NB4 (cell line): ENCODE measurements around the gene SLC25A10.

Source experiments
- DNase-seq: peaks from one replicate; pipeline ENCODE4 v3.0.0; 2010; ENCODE audit warnings: low read depth
- H3K4me3 ChIP-seq: one replicate; pipeline ENCODE4 v1.5.1; 2011; ENCODE audit warnings: mild to moderate bottlenecking, low read depth, low read length, moderate library complexity
- MYC ChIP-seq: IDR thresholded peaks from 2 replicates; pipeline ENCODE4 v1.6.1; 2011; ENCODE audit warnings: low read depth, low read length
- POLR2A ChIP-seq: IDR thresholded peaks from 2 replicates; pipeline ENCODE4 v1.6.1; 2011; ENCODE audit warnings: mild to moderate bottlenecking; ENCODE audit not compliant: insufficient read length; ENCODE audit errors: extremely low read depth
- TF ChIP-seq, protein P1 (sequence below): IDR thresholded peaks from one replicate; pipeline ENCODE4 v1.5.1; 2012; ENCODE audit warnings: low read depth, low read length
- TF ChIP-seq, protein P2 (sequence below): IDR thresholded peaks from 2 replicates; pipeline ENCODE4 v1.6.1; 2011; ENCODE audit warnings: low read depth, low read length

Gene SLC25A10

DNA sequence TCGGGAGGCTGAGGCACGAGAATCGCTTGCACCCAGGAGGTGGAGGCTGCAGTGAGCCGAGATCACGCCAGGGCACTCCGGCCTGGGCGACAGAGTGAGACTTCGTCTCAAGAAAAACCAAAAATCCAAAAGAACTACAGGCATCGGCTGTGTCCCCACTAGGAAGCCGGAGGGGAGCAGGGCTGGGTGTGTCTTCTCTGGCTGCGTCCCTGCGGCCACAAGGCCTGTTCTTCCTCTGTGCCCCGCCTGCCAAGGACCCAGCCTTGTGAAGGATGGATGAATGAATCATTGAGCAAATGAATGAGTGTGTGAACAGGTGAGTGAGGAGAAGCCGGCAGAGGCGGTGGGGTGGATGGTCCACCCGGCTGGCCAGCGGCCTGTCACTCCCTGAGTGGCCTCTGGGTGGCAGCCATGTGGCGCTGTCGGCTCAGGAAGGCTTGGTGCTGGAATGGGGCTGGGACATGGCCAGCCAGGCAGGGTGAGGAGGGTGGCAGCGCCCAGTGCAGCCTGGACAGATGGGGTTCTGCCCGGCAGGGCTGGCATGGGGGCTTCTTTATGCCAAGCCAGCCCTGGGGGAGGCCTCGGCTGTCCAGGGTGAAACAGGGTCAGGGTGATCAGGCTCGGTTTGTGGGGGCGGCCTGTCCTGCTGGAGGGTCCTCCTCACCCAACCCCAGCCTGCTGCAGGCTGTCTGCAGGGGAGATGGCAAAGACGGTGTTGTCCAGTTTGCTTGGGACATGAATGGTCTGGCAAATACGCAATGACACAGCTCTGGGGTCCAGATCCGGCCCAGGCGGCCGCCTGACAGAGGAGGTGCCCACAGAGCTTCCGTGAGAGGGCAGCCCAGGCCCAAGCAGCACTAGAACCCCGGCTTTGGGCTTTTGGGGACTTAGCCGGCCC is 21.7 kb downstream of the SLC25A10 start:
- peak; percentile 80 for DNase-seq
- no peak overlapping the region for H3K4me3 ChIP-seq

DNA sequence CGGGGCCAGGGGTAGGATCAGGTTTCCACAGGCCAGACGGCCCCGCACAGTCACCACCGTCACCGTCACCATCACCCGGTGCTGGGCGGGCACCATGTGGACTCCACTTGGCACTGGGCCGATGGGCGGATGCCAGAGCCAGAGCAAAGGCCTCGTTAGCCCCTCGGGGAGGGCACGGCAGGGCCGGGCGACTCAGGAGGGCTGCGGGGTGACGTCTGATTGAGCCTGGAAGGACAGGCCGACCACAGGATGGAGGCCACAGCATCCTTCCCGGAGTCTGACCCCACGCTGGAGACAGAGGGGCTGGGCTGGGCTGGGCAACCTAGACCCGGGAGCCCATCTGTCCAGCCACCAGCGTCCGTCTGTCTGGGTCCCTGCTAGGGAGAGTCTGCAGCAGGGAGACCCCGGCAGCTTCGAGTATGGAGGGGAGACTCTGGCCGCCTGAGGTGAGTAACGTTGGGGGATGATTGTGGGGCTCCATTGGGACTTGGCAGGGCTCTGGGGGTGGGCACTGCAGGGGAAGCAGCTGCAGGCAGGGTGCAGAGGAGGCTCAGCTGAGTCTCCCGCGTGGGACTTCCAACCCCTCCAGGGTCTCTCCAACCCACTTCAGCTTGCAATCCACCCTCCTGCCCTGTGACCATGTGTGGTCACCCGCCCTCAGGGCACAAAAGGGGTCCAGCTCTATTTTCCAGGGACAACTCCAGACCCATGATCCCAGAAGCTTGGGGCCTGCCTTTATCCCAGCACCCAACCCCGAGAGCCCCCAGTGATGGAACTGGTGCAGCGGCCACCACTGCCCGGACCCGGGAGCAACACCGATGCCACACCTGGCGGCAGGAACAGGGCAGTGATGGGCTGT is 22.6 kb downstream of the SLC25A10 start:
- DNase-seq, result no peak
- H3K4me3 ChIP-seq, result peak overlapping the region; percentile 37
- TF ChIP-seq, protein P1, sequence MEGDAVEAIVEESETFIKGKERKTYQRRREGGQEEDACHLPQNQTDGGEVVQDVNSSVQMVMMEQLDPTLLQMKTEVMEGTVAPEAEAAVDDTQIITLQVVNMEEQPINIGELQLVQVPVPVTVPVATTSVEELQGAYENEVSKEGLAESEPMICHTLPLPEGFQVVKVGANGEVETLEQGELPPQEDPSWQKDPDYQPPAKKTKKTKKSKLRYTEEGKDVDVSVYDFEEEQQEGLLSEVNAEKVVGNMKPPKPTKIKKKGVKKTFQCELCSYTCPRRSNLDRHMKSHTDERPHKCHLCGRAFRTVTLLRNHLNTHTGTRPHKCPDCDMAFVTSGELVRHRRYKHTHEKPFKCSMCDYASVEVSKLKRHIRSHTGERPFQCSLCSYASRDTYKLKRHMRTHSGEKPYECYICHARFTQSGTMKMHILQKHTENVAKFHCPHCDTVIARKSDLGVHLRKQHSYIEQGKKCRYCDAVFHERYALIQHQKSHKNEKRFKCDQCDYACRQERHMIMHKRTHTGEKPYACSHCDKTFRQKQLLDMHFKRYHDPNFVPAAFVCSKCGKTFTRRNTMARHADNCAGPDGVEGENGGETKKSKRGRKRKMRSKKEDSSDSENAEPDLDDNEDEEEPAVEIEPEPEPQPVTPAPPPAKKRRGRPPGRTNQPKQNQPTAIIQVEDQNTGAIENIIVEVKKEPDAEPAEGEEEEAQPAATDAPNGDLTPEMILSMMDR, result no peak
- TF ChIP-seq POLR2A (no peak), MYC (no peak)
- TF ChIP-seq, protein P2, sequence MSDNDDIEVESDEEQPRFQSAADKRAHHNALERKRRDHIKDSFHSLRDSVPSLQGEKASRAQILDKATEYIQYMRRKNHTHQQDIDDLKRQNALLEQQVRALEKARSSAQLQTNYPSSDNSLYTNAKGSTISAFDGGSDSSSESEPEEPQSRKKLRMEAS, result no peak

More for the DNA sequence above, 21.7 kb downstream of the SLC25A10 start:
- TF ChIP-seq, protein P2, result peak; percentile 81
- no peak for TF ChIP-seq POLR2A
- TF ChIP-seq MYC, result peak; percentile 71
- TF ChIP-seq, protein P1, result peak; percentile 83

DNA sequence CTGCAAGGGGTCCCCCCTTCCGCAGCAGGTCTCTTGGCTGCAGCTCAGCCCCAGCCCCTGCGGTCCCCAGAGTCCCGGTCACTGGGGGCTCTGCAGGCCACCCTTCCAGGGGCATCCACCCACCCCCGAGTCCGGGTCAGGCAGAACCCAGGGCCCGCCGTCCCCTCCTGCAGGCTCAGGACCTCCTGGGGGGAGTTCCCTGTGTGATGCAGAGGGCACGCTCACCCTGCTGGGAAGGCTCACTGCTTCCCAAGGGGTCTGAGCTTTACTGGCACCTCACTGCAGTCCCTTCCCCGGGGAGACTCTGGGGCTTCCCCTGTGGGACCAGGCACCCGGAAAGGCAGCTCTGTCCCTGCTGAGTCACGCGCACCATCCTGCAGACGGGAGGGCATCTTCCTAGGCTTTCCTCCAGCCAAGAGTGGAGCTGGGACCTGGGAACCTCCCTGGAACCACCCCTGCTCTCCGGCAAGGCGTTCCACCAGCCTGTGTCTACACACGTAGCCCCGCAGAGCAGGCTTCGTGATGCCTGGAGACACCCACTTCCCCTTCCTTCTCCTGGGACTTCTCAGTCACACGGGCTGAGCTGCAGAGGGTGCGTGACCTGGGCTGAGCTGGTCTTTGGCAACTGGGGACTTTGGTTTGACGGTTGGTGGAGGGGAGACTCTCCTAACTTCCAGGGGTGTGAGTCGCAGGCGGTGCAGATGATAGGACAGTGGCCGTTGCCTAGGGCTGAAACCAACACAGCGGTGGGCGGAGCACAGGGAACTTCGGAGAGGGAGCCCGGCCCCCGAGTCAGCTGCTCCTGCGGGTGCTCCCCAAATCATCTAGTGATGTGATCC is 23.4 kb downstream of the SLC25A10 start:
- peak overlapping the region; percentile 37 for H3K4me3 ChIP-seq
- DNase-seq, result peak; percentile 99
- TF ChIP-seq, protein P2, result peak; percentile 81
- peak; percentile 59 for TF ChIP-seq POLR2A
- peak; percentile 92 for TF ChIP-seq MYC
- TF ChIP-seq, protein P1, result no peak

DNA sequence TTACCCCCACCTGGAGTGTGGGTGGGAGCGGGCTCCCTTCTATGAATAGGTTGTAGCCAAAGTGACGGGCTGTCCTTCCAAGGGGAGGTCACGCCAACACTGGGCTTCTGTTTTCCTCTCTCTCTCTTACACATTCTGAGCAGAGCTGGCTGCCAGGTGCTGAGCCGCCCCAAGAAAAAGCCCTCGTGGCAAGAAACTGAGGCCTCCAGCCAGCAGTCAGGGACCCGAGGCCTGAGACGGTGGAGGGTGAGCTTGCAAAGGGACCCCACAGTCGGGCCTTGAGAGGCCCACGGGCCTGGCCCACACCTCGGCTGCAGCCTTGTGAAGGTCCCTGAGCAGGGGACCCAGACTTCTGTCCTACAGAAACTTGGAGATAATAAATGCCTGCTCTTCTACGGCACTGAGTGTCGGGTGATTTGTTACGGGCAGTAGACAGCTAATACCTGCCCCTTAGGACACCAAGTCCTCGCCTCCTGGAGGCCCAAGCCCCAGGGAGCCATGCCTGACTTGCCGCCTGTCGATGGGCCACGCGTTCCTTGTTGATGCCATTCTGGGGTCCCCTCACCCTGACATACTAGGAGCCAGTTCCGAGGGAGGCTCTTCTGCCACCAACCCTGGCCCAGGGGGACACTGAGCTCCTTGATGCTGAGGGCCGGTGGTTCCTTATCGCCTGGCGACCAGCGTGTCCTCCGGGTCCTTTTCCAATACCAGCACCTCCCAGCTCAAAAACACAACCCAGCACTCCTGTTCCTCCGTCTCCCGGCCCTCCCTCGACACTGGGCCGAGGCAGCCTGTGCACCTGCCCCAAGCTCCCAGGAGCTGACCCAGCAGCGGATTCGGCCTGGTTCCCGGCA is 26.1 kb downstream of the SLC25A10 start:
- no peak overlapping the region for H3K4me3 ChIP-seq
- DNase-seq, result no peak
- TF ChIP-seq POLR2A (no peak), MYC (no peak)
- TF ChIP-seq, protein P1, result no peak
- TF ChIP-seq, protein P2, result no peak
